Myocyte (in vitro differentiated cells): Measurements from ENCODE around the gene PEX19. TPM values are rescaled to one million over a fixed set of nuclear protein-coding genes. Genes with fewer than 3 reads are reported as not detected.

Source experiments
- DNase-seq: peaks from one replicate; pipeline ENCODE4 v3.0.0-alpha.2; 2012; ENCODE audit warnings: low read depth
- total RNA-seq: library from RNA; depleted of rRNA; stranded (reverse); fragments of >200 nt; gene quantifications from 2 replicates; pipeline ENCODE4 v1.2.3, GENCODE V29; 2014

The PEX19 gene
- total RNA-seq, 1 donor from 2014 or later = 67.5 TPM

- no peak for DNase-seq
Observed at GRCh38 chr1:160239582-160240299, 45.2 kb downstream of the PEX19 start.

- DNase-seq = no peak
Observed at GRCh38 chr1:160238408-160238807, 46.5 kb downstream of the PEX19 start.

GRCh38 chr1:160237558-160237957 lies 47.4 kb downstream of the PEX19 start:
- no peak for DNase-seq

GRCh38 chr1:160236806-160237205 lies 48.1 kb downstream of the PEX19 start:
- DNase-seq = no peak

GRCh38 chr1:160232911-160233310 lies 52.0 kb downstream of the PEX19 start:
- no peak for DNase-seq

- DNase-seq = no peak
Observed at GRCh38 chr1:160228431-160228830, 56.5 kb downstream of the PEX19 start.

GRCh38 chr1:160227561-160227960 lies 57.4 kb downstream of the PEX19 start:
- no peak for DNase-seq

GRCh38 chr1:160227034-160227433 lies 57.9 kb downstream of the PEX19 start:
- no peak for DNase-seq

Other genes starting within 250 kb of the PEX19 start
- not detected in 2 replicates for gene KCNJ10, start 215.0 kb downstream of the PEX19 start, total RNA-seq
- gene KCNJ9, start 203.6 kb downstream of the PEX19 start, total RNA-seq = not detected in 2 replicates
- 27.9 and 33.5 TPM in 2 replicates for gene IGSF8, start 186.5 kb downstream of the PEX19 start, total RNA-seq
- gene ATP1A2, start 169.4 kb downstream of the PEX19 start, total RNA-seq = 28.2 and 60.4 TPM in 2 replicates
- 0.10 and 0.19 TPM in 2 replicates for gene ATP1A4, start 133.5 kb downstream of the PEX19 start, total RNA-seq
- gene CASQ1, start 94.6 kb downstream of the PEX19 start, total RNA-seq = 9.4 and 12.2 TPM in 2 replicates
- 221 and 228 TPM in 2 replicates for gene PEA15, start 79.7 kb downstream of the PEX19 start, total RNA-seq
- gene DCAF8, start 22.6 kb downstream of the PEX19 start, total RNA-seq = 96.9 and 101 TPM in 2 replicates
- gene COPA, start 58.1 kb upstream of the PEX19 start, total RNA-seq = 119 and 138 TPM in 2 replicates
- gene NCSTN, start 58.2 kb upstream of the PEX19 start, total RNA-seq = 80.3 and 90.1 TPM in 2 replicates
- gene NHLH1, start 81.9 kb upstream of the PEX19 start, total RNA-seq = 0.21 and 0.51 TPM in 2 replicates
- gene VANGL2, start 115.4 kb upstream of the PEX19 start, total RNA-seq = 0.05 and 0.21 TPM in 2 replicates
- gene SLAMF6, start 238.1 kb upstream of the PEX19 start, total RNA-seq = not detected in 2 replicates